HG03280 (cell line): ENCODE data around the gene OPTN.
"Not testable (repeated sequence)": the region's sequence is repeated elsewhere in the genome, so short reads cannot be mapped to it uniquely, and the experiment has no call there.

ENCODE experiments used
- ATAC-seq: cut with Tn5 transposase; IDR thresholded peaks from one replicate; pipeline ENCODE4 v1.9.1; 2021; ENCODE audit warnings: mild to moderate bottlenecking, moderate library complexity; ENCODE audit not compliant: unreplicated experiment

OPTN gene

GRCh38 chr10:13099666-13100348, at the start of gene OPTN:
OPTN (plus strand) TSS chr10:13100163; CDS start chr10:13109123, 8,960 bp downstream.
- ATAC-seq = peak; percentile 59

DNA sequence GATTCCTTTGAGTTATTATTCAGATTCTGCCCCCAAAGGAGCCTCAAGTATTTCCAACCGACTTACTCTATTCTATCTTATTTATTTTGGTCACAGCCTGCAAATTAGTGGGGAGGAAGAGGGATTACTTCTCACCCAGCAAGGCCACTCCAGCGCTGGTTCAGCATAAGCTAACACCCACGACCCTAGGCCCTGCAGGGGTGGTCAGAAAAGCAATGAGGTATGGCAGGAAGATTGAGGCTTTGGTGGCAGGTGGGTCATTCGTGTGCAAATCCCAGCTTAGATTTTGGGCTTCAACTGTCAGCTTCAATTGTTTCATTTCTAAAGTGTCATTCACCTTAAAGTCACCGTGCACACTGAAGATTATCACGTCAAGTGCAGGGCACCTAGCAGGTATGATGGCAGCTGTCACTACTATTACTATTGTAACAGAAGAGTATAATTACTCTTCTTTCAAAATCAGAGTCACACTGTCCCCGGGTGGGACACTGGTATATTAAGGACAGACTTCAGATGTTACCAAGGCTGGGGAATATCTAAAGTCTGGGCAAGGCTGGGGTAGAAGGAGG, 48.8 kb upstream of the OPTN start:
- ATAC-seq = no peak

GRCh38 chr10:13053208-13053607, 46.8 kb upstream of the OPTN start:
- not testable (repeated sequence) for ATAC-seq

DNA sequence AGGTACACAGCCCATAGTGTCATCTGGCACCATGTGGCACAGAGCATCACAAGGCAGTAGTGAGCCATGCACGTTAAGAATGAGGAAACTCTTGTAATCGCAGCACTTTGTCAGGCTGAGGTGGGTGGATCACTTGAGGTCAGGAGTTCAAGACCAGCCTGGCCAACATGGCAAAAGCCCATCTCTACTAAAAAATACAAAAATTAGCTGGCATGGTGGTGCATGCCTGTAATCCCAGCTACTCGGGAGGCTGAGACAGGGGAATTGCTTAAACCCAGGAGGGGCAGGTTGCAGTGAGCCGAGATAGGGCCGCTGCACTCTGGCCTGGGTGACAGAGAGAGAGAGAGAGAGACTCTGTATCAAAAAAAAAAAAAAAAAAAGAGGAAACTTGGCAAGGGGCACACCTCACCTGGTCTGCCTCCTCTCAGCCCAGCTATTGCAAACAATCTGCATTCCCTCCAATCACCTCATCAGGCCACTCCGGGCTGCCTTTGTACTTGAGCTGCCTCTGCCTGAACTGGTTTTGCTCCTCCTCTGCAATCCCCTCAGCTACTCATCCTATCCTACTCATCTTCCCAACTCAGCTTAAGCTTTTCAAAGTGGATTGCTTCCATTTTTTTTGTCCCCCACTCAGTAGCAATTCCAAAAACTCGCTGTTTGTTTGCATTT, 46.0 kb upstream of the OPTN start:
- ATAC-seq = no peak

DNA sequence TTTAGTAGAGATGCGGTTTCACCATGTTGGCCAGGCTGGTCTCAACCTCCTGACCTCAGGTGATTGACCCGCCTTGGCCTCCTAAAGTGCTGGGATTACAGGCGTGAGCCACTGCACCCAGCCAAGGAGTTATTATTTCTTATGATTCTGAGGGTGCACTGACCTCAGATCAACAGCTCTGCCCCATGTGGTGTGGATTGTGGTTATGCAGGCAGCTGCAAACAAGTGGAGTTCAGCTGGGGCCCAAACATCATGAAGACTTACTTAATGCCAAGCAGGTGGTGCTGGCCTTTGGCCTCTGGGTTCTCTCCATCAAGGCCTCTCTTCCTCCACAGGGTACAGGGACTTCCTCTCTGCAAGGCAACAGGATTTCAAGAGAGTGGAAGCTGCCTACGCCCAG, 45.1 kb upstream of the OPTN start:
- no peak for ATAC-seq

DNA sequence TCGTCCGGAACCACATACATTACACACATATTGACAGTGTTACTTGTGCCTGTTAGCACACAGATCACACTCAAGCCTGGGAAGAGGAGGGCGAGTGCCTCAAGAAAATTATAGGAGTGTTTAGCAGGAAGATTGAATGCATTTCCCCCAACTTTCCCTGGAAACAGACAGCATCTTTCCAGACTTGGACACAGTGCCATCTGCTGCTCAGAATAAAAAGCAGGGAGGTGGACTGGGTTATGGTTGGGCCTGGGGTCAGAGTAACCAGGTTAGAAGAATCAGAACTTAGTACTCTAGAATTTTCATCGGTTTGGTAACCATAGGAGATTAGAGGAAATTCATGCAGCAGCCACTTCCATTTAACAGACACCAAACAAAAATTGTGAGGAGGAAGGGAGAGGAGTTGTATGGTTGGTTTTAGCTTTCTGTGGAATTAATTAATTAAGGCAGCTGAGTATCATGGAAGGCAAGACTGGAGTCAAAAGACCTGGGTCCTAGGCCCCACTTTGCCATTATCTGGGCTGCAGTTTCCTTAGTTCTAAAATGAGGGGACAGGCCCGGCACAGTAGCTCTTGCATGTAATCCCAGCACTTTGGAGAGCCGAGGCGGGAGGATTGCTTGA, 43.4 kb upstream of the OPTN start:
- ATAC-seq = no peak

DNA sequence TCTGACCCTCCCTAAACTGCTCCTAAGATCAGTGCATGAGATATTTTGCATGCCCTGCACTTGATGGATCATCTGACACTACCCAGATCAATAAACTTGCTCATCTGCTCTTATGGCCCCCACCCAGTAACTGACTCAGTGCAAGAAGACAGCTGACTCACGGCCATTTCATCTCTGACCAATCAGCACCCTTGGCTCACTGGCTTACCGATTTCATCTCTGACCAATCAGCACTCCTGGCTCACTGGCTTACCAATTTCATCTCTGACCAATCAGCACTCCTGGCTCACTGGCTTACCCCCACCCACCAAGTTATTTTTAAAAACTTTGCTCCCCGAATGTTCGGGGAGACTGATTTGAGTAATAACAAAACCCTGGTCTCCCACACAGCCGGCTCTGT, 37.2 kb upstream of the OPTN start:
- no peak for ATAC-seq

- no peak for ATAC-seq
Observed at GRCh38 chr10:13066527-13066926, 33.4 kb upstream of the OPTN start.

GRCh38 chr10:13067431-13067830, 32.5 kb upstream of the OPTN start:
- ATAC-seq = no peak

GRCh38 chr10:13068071-13068470, 31.9 kb upstream of the OPTN start:
- ATAC-seq = no peak

DNA sequence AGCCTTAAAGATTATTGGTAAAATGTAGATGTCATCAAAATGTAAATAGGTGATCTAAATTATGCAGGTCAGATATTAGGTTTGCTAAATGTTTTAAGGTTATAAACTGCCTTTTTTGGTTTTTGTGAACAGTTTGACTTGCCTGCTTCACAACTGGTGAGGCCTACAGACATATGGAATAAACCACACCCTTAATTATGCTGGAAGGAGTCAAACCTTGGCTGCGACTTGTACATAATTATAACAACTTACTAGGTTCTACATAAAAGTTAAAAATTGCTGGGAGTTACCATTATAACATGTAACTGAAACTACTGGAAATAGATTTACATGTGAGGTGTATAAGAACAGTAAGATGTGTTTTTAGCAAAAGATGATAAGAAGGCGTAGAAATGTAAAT, 31.5 kb upstream of the OPTN start:
- ATAC-seq = no peak

DNA sequence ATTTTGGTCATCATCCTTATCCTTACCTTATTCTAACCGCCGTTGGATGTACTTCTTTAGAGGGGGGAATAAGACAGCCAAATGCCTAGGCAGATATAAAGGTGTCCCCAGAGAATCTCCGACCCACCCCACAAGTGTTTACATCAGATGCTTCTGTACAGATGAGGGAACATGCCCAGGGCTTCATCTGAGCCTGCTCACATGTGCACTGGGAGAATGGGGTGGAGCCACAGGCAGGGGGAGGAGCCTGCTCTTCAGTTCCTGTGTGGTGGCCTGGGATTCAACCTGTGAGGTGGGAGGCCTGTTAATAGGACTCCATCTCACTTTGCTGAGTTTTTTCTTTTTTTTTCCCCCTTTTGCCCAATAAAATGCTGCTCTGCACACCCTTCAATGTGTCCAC, 27.6 kb upstream of the OPTN start:
- ATAC-seq = no peak

DNA sequence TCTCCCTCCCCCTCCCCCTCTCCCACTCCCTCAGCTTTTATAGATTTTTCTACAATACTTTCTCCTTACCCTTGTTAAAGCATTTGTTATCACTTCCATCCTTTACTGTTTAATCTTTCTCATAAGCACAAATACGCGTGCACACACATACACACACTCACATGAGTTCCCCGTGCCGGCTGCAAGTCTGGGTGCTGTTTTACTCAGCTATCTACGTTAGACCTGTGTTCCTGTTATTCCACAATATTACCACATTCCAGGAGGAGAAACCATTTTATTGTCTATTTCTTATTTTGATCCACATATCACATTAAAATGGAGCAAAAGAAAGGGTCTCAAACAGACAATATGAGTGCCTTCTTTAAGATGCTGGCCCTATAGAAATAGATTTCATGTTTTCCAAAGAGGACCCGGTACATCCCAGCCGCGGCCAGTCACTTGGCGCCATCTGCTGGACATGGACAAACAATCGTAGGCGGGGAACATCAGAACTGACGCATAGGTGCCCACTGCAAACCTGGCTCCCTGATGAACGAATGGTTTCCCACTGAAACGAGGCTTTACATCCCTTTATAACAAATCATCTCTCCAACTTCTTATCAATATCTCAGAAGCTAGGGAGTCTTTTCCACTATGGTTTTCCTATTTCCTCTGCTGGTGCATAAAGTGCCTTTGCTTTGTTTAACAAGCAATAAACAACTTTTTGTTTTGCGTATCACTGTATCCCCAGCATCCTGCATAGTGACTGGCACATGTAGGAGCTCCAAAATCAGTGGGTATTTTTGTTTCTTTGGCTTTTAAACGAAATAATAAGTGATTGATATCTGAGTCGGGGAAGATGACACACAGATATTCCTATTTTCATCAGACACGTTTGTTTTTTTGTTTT, 25.2 kb upstream of the OPTN start:
- no peak for ATAC-seq

- ATAC-seq = no peak
Observed at GRCh38 chr10:13078912-13079775, 20.8 kb upstream of the OPTN start.

DNA sequence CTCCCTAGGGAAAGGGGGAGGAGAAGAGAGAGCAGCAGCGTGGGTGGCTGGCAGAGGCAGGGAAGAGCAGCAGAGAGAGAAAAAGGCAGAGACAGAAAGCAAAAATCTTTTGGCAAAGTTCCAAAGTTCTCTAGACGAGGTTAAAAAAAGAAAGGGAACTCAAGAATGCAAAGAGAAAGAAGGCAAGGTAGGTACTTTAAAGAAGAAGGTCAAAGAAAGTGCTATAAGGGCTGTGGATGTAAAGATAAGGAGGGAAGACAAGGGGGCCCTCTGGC, 20.2 kb upstream of the OPTN start:
- ATAC-seq = no peak

DNA sequence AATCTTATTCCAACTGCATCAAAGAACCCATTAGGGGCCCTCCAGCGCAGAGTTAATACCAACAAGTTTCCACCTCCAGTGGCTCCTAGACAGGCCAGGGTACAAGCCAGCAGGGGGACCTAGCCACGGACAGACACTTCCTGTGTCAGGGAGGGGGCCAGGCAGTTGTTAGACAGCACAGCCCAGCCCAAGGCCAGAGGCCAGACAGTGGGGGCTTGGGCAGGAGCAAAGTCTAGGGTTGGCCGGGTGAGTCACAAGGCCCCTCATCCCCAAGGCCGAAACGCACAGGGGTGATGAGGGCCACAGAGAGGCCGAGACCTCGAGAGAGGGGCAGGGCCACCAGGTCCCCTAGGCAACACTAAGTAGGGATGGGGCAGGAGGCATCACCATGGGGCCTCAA, 19.3 kb upstream of the OPTN start:
- ATAC-seq = no peak

DNA sequence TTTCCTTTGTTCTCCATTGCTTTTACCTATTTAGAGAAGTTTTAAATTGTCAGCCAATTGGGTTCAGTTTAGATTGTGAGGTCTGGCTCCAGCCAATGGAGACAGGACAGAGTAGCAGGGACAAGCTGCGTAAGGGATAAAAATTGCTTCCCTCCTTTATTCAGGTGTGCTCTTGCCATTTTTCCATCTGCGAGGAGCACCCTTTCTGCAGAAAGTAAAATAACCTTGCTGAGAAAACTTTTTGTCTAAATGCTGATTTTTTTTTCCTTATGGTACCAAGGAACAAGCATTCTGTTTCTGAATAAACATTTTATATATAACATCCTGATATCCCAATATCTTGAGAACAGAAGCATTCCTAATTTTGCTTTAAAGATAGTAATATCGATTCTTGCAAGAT, 16.3 kb upstream of the OPTN start:
- not testable (repeated sequence) for ATAC-seq

DNA sequence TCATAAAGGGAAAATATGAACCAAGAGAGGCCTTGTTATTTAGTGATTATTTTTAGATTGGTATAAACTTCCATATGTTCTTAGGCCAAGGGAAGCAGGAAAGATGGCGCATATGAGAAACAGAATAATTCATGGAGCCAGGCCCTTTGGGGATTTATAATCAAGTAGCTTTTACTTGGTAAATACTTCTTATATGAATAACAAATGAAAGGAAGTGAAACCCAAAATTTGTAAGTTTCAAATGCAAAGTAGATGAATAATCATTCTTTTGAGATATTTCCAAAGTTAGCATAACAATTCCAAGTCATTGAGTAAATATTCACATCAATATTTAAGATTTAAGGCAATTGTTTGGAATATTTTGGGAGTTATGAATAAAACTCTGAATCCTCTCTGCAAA, 13.9 kb upstream of the OPTN start:
- no peak for ATAC-seq

DNA sequence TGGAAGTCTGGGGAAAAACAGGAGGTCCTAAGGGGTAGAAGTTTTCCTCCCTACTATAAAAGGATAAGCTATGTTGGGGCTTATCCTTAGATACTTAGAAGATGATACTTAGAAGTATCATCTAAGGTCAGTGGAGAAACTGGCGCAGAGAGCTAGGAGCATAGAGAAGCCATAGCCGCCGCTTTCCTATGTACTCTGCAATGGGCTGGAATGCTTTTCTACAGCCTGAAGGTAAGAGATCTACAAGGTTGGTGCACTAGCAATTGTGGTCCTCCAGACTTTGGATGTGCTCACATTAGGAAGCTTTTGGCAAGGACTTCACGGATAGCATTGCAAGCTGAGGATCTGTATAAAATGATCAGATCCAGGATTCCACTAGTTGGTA, 12.4 kb upstream of the OPTN start:
- no peak for ATAC-seq

DNA sequence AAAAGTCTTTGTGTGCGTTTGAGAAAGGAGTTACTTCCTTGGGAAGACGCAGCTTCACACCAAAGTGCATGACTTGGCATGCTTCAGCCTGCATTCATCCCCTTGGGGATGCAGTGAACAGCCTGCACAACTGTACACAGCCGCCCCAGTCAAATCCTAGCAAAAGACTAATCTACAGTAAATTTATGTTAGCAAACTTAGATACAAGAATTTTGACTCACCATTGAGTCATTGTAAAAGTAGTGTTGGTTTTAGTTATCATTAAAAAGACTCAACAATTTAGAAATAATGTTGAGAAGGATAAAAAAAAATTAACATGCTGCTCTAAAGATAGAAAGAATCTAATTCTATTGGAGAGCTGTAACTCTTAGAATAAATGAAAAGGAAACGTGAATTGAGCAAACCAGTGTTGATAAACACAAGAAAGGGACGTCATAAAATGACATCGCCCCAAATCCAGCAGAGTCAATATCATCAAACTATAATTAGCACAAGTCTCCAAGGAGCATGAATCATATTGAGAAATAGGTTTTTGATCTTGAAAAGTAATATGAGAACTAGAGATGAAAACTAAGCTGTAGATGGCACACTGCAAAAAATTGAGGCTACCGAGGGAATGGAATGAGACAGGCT, 11.9 kb upstream of the OPTN start:
- ATAC-seq = no peak
